ENCODE results near the gene CDH4. TPM values are rescaled to one million over a fixed set of nuclear protein-coding genes. Genes with fewer than 3 reads are reported as not detected.
A peak's percentile ranks its signal among the peaks of the same experiment; 100 is the strongest.

The CDH4 gene
- total RNA-seq, 1 donor from 2014 or later = 8.9 TPM

GRCh38 chr20:61673152-61673847 lies 421.2 kb downstream of the CDH4 start:
- Mint-ChIP-seq H3K27me3 (ENCODE audit: low read depth) (no peaks in the 10 kb centered on the region), H3K4me3 (no peak overlapping the region), H3K4me1 (peaks cover 4% of the 10 kb centered on the region), H3K36me3 (ENCODE audit: low read depth) (no peaks in the 10 kb centered on the region), H3K9me3 (peaks cover 16% of the 10 kb centered on the region), H3K27ac (ENCODE audit: unreplicated experiment) (no peak overlapping the region)
- TF ChIP-seq CTCF (conservative IDR thresholded peaks at IDR 0.05) = no peak
- DNase-seq (ENCODE audit: low read depth, low spot score) = no peak

- TF ChIP-seq CTCF (conservative IDR thresholded peaks at IDR 0.05) = no peak
- DNase-seq (ENCODE audit: low read depth, low spot score) = no peak
- no peak overlapping the region for H3K4me3 Mint-ChIP-seq
- H3K27me3 Mint-ChIP-seq (ENCODE audit: low read depth) = no peaks in the 10 kb centered on the region
- H3K36me3 Mint-ChIP-seq (ENCODE audit: low read depth) = no peaks in the 10 kb centered on the region
- H3K4me1 Mint-ChIP-seq = peaks cover 4% of the 10 kb centered on the region
- H3K27ac Mint-ChIP-seq (ENCODE audit: unreplicated experiment) = no peak overlapping the region
- H3K9me3 Mint-ChIP-seq = peaks cover 16% of the 10 kb centered on the region
Measured at GRCh38 chr20:61674121-61674520, 422.1 kb downstream of the CDH4 start.

DNA sequence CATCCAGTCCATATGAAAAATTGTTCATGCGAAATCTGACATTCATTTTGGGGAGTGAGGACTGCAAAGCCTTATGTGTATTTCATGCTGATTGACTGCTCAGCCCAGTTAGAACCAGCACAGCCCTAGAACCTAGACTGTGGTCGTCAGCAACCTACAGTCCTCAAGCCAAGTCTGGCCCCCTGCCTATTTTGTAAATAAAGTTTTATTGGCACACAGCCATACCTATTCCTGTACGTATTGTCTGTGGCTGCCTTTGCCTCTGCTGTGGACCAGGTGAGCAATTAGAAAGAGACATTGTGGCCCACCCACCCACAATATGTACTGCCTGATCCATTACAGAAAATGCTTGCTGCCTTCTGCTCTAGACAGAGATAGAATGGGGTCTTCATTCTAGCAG lies 422.6 kb downstream of the CDH4 start:
- no peaks in the 10 kb centered on the region for H3K27me3 Mint-ChIP-seq (ENCODE audit: low read depth)
- H3K27ac Mint-ChIP-seq (ENCODE audit: unreplicated experiment) = peak overlapping the region; percentile 10
- no peaks in the 10 kb centered on the region for H3K36me3 Mint-ChIP-seq (ENCODE audit: low read depth)

DNA sequence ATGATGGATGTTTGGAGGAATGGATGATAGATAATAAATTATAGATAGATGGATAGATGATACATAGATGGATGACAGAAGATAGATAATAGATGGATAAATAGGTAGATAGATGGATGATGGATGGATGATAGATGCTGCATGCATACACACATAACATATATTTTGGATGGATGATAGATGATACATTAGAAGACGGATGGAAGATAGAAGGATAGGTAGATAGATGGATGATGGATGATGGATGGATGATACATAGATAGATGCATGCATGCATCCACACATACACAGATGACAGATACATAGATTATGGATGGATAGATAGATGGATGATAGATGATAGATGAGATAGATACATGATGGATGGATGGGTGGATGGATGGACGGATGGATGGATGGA lies 425.9 kb downstream of the CDH4 start:
- H3K9me3 Mint-ChIP-seq = peaks cover 5% of the 10 kb centered on the region
- H3K4me3 Mint-ChIP-seq = no peak overlapping the region
- H3K36me3 Mint-ChIP-seq (ENCODE audit: low read depth) = no peaks in the 10 kb centered on the region
- DNase-seq (ENCODE audit: low read depth, low spot score) = no peak
- H3K4me1 Mint-ChIP-seq = peaks cover 12% of the 10 kb centered on the region
- H3K27ac Mint-ChIP-seq (ENCODE audit: unreplicated experiment) = no peak overlapping the region
- peaks cover 3% of the 10 kb centered on the region for H3K27me3 Mint-ChIP-seq (ENCODE audit: low read depth)
- no peak for TF ChIP-seq CTCF (conservative IDR thresholded peaks at IDR 0.05)

More for the DNA sequence above, 422.6 kb downstream of the CDH4 start:
- peaks cover 16% of the 10 kb centered on the region for H3K9me3 Mint-ChIP-seq
- no peak for DNase-seq (ENCODE audit: low read depth, low spot score)
- H3K4me3 Mint-ChIP-seq = no peak overlapping the region
- no peak for TF ChIP-seq CTCF (conservative IDR thresholded peaks at IDR 0.05)
- H3K4me1 Mint-ChIP-seq = peaks cover 4% of the 10 kb centered on the region

GRCh38 chr20:61678437-61678836 lies 426.4 kb downstream of the CDH4 start:
- H3K27ac Mint-ChIP-seq (ENCODE audit: unreplicated experiment) = no peak overlapping the region
- H3K9me3 Mint-ChIP-seq = peaks cover 5% of the 10 kb centered on the region
- peaks cover 5% of the 10 kb centered on the region for H3K27me3 Mint-ChIP-seq (ENCODE audit: low read depth)
- TF ChIP-seq CTCF (conservative IDR thresholded peaks at IDR 0.05) = no peak
- H3K36me3 Mint-ChIP-seq (ENCODE audit: low read depth) = no peaks in the 10 kb centered on the region
- no peak for DNase-seq (ENCODE audit: low read depth, low spot score)
- no peak overlapping the region for H3K4me3 Mint-ChIP-seq
- H3K4me1 Mint-ChIP-seq = peaks cover 12% of the 10 kb centered on the region

All from neural crest cell (in vitro differentiated cells).